Tibial artery (tissue), 4 donors: Measurements from ENCODE around the gene POLR2I.

ENCODE experiments used
- DNase-seq, 2 donors: peaks; one replicate each; pipeline ENCODE4 v3.0.0-alpha.2; 2019
- H3K27ac ChIP-seq, 2 donors: fragments of 200-600 bp; sonication (generic) in 1 of 2; 1 replicate in 1 of 2; 2 replicates in 1 of 2; pipeline ENCODE4 v1.5.1; 2018 to 2019; ENCODE audit warnings: mild to moderate bottlenecking in 1 of 2
- H3K27me3 ChIP-seq, 2 donors: fragments of 200-600 bp; sonication (generic) in 1 of 2; one replicate each; pipeline versions ENCODE4 v1.5.1 to v1.6.0; 2016 to 2019
- H3K36me3 ChIP-seq, 3 donors: fragments of 200-600 bp; sonication (generic) in 2 of 3; one replicate each; pipeline ENCODE4 v1.5.1; 2016 to 2019; ENCODE audit warnings: mild to moderate bottlenecking in 2 of 3
- H3K4me1 ChIP-seq, 4 donors: fragments of 200-600 bp; sonication (generic) in 2 of 4; 1 replicate in 3 of 4; 2 replicates in 1 of 4; pipeline ENCODE4 v1.5.1; 2016 to 2019
- H3K4me3 ChIP-seq, 2 donors: fragments of 200-600 bp; sonication (generic) in 1 of 2; 1 replicate in 1 of 2; 2 replicates in 1 of 2; pipeline ENCODE4 v1.5.1; 2018 to 2019; ENCODE audit warnings: mild to moderate bottlenecking in 2 of 2
- H3K9me3 ChIP-seq, 3 donors: fragments of 200-600 bp; sonication (generic) in 1 of 3; one replicate each; pipeline ENCODE4 v1.5.1; 2016 to 2019
- intact Hi-C: fragments of 100-400 bp; cut with DNase I; formaldehyde crosslinking; loops from one replicate; pipeline ENCODE4 v1.15.0; 2023; ENCODE audit warnings: low total_unique reads
- TF ChIP-seq, protein P1 (sequence below), 2 experiments: fragments of 200-600 bp in 1 of 2; fragments of 450-650 bp in 1 of 2; IDR thresholded peaks; one replicate each; pipeline ENCODE4 v1.5.1; 2017 to 2019; ENCODE audit warnings: antibody characterized with exemption in 2 of 2, mild to moderate bottlenecking in 1 of 2, moderate library complexity in 1 of 2

The POLR2I gene

DNA sequence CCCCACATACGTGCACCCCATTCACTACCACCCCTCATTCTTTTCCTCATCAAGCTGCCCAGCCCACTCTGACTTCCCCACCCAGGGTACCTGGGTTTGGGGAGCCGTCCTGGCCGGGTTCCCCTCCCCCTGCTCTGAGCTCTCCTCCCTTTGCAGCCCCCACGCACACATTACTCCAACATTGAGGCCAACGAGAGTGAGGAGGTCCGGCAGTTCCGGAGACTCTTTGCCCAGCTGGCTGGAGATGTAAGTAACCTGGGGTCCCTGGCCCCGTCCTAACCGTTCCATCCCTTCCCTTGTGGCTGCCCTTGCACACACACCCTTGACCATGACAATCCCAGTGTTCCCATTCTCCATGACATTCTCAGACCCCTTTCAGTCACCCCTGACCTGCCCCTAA, 27.8 kb upstream of the POLR2I start:
- H3K27me3 ChIP-seq, result no peaks in the 10 kb centered on the region
- no peaks in the 10 kb centered on the region for H3K9me3 ChIP-seq
- H3K27ac ChIP-seq, result peak overlapping the region; percentile 99 to 100
- no peak overlapping the region for H3K4me3 ChIP-seq
- H3K4me1 ChIP-seq, result peaks cover 0 to 17% (median 13%) of the 10 kb centered on the region in 4 donors
- DNase-seq, result no peak
- TF ChIP-seq, protein P1, sequence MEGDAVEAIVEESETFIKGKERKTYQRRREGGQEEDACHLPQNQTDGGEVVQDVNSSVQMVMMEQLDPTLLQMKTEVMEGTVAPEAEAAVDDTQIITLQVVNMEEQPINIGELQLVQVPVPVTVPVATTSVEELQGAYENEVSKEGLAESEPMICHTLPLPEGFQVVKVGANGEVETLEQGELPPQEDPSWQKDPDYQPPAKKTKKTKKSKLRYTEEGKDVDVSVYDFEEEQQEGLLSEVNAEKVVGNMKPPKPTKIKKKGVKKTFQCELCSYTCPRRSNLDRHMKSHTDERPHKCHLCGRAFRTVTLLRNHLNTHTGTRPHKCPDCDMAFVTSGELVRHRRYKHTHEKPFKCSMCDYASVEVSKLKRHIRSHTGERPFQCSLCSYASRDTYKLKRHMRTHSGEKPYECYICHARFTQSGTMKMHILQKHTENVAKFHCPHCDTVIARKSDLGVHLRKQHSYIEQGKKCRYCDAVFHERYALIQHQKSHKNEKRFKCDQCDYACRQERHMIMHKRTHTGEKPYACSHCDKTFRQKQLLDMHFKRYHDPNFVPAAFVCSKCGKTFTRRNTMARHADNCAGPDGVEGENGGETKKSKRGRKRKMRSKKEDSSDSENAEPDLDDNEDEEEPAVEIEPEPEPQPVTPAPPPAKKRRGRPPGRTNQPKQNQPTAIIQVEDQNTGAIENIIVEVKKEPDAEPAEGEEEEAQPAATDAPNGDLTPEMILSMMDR (IDR thresholded peaks at IDR 0.05), result no peak
- intact Hi-C loops, result no loop called here
- H3K36me3 ChIP-seq, result peaks cover 48 to 57% (median 54%) of the 10 kb centered on the region in 3 donors

DNA sequence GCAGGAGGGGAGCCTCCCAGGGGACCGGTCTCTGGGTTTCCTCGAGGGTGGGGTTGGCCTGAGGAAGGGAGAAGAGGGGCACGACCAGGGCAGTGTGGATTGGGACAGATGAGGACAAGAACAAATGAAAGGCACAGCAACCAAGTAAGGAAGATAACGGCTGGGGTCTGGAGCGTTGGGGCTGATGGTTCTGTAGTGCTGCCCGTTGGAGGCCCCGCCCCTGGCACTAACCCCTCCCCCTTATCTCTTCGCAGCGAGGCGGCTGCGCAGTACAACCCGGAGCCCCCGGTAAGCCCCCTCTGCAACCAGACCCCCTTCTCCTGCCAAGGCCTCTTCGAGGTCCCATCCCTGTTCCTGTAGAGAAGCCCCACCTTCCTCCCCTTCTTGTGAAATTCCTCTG, 27.4 kb upstream of the POLR2I start:
- no peaks in the 10 kb centered on the region for H3K9me3 ChIP-seq
- no peaks in the 10 kb centered on the region for H3K27me3 ChIP-seq
- H3K4me1 ChIP-seq, result peaks cover 0 to 22% (median 17%) of the 10 kb centered on the region in 4 donors
- no peak overlapping the region for H3K4me3 ChIP-seq
- intact Hi-C loops, result no loop called here
- peaks cover 44 to 52% (median 49%) of the 10 kb centered on the region in 3 donors for H3K36me3 ChIP-seq
- TF ChIP-seq, protein P1 (IDR thresholded peaks at IDR 0.05), result no peak
- H3K27ac ChIP-seq, result peak overlapping the region; percentile 99 to 100
- DNase-seq, result no peak

DNA sequence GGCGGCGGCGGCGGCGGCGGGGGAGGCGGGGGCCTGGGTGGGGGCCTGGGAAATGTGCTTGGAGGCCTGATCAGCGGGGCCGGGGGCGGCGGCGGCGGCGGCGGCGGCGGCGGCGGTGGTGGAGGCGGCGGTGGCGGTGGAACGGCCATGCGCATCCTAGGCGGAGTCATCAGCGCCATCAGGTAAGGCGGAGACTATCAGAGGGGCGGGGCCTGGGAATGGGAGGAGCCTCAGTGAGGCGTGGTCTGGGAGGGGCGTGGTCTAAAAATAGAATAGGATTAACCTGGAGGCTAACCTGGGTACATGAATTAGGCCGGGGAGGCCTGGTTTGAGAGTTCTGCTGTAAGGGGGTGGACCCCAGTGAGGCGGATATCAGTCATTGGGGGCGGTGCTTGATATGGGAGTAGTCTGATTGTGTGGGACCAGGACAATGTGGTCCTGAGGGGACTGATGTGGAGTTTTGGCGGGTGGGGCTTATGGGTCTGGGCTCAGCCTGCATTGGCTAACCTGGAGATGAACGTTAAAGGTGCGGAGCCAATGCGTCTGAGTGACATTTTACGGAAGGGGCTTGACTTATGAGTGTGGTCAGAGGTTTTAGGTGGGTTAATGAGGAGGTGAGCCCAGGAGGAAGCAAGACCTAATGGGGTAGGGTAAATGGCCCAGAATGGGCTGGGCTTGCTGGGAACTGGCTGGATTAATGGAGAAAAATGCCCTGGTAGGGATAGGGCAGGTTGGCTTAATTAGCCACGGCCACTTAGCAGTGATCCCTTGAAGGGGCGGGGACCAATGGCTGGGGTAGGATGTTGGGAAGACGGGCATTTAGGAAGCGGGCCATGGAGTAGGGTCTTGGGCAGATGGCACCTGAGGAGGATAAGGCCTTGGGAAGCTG, 26.6 kb upstream of the POLR2I start:
- H3K9me3 ChIP-seq, result no peaks in the 10 kb centered on the region

DNA sequence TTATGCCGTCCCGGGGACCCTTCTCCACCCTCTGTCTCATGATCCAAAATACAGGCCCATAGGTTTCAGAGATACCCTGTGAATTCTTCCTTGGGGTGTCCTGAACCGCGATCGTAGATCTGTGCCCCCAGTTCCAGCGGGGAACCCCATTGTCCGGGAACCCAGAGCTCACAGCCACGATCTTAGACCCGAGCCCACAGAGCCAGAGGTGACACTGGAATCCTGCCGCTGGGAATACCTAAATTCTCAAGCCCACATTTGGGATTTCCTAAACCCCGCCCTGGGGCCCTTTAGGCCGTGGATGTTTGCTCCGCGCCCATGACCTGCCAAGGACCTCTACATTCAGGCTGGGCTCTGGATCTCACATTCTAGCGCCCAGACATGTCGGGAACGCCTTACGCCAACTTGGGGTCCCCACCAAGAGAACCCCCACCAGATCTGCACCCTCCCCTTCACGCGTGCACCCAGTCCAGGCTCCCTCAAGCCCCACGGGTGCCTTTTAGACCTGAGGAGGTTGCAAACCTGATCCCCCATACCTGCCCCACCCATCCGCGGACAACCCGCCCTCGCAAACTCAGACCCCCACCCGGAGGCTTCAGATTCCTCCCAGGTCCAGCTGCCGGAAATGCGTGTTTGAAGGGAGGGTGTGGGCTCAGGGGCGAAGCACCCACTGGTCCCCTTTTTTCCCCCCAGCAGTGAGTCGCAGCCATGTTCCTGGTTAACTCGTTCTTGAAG, 25.8 kb upstream of the POLR2I start:
- peak overlapping the region; percentile 94 to 95 for H3K4me3 ChIP-seq
- H3K27me3 ChIP-seq, result no peaks in the 10 kb centered on the region
- H3K27ac ChIP-seq, result peak overlapping the region; percentile 99 to 100
- intact Hi-C loops, result no loop called here
- TF ChIP-seq, protein P1 (IDR thresholded peaks at IDR 0.05), result no peak
- H3K4me1 ChIP-seq, result peaks cover 0 to 35% (median 30%) of the 10 kb centered on the region in 4 donors
- H3K36me3 ChIP-seq, result peaks cover 28 to 37% (median 34%) of the 10 kb centered on the region in 3 donors
- peak; percentile 41 to 76 for DNase-seq
- no peaks in the 10 kb centered on the region for H3K9me3 ChIP-seq

More for the DNA sequence above, 26.6 kb upstream of the POLR2I start:
- DNase-seq, result peak; percentile 87 to 94
- Histone ChIP-seq H3K4me1 (peaks cover 0 to 30% (median 25%) of the 10 kb centered on the region in 4 donors), H3K27ac (peak overlapping the region; percentile 99 to 100), H3K36me3 (peaks cover 36 to 45% (median 42%) of the 10 kb centered on the region in 3 donors), H3K27me3 (no peaks in the 10 kb centered on the region), H3K4me3 (peak overlapping the region; percentile 94 to 95)
- TF ChIP-seq, protein P1 (IDR thresholded peaks at IDR 0.05), result no peak
- intact Hi-C loops, result no loop called here

DNA sequence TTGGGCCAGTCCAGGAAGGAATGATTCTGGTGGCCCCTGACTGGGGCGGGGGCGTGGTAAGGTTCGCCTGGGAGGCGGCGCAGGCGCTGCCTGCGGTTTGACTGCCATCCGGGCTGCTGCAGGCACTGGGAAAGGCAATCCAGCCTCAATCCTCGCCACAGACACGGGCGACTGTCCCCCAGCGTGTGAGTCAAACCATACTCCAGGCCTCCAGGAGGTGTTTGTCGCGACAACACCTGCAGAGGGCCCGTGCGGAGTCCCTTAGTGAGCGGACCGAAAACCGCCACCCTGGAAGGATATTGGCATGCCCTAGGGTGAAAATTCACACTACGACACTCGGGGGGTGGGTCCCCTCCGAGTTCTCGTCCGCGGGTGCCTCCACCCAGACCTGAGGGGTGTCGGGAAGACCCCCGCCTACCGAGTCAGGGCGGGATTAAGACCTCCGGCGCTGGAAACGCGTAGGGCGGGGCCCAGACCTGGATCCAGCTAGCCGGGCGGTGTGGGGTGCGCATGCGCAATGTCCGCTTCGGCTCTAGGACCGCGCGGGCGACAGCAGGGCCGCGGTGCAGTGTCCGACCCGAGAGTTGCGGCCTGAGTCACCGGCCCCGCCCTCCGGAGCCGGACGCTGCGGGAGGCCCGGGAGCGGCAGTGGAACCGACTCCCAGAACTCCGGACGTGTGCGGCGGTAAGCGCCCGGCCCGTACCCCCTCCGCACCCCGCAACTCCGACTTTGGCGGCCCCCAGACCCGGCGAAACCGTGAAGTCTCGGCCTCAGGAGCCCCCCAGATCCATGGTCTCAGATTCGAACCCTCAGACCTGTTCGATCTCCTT, 25.0 kb upstream of the POLR2I start, which contains the start of gene CAPNS1:
Gene CAPNS1, plus strand, starts transcription at position 594 of the 831 bp plus-strand sequence. CDS start 946 bp downstream, outside the sequence.
- Histone ChIP-seq H3K36me3 (peaks cover 22 to 29% (median 27%) of the 10 kb centered on the region in 3 donors), H3K9me3 (no peaks in the 10 kb centered on the region), H3K4me1 (peaks cover 0 to 35% (median 30%) of the 10 kb centered on the region in 4 donors), H3K27ac (peak within 1 kb of the TSS; percentile 99 to 100), H3K4me3 (peak within 1 kb of the TSS; percentile 94 to 95), H3K27me3 (no peaks in the 10 kb centered on the region)
- intact Hi-C loops, result no loop called here
- DNase-seq, result peak; percentile 96 to 99
- TF ChIP-seq, protein P1 (IDR thresholded peaks at IDR 0.05), result peak in 1 of 2 experiments; percentile 23
